COLO668 (cell line): ENCODE data around the gene NT5DC1.
A peak's percentile ranks its signal among the peaks of the same experiment; 100 is the strongest.

ENCODE experiments used
- DNase-seq: peaks from one replicate; lab custom pipeline; 2025; ENCODE audit not compliant: unreplicated experiment; lab: John Stamatoyannopoulos, UW

Gene NT5DC1

GRCh38 chr6:116234689-116235088 is 134.0 kb downstream of the NT5DC1 start:
- DNase-seq: no peak

- no peak for DNase-seq
These were observed 137.4 kb downstream of the NT5DC1 start for GRCh38 chr6:116238083-116238482.

DNA sequence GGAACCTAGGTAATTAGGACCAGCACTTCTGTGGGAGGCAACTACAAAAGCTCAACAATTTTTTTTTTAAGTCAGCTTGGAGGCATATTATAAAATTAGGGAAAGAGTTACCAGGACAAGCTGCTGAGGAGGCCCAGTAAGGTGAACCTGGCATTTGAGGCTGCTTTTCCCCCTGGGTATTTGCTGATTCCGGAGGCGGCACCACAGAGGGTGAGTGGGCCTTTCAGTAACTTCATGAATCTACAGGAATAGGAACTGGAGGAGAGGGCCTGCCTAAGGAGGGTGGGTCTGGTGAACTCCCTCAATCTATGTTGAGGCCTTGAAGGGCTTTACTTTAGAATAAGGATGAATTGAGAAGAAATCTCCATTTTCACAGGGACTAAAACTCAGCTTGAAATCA is 138.6 kb downstream of the NT5DC1 start:
- no peak for DNase-seq

DNA sequence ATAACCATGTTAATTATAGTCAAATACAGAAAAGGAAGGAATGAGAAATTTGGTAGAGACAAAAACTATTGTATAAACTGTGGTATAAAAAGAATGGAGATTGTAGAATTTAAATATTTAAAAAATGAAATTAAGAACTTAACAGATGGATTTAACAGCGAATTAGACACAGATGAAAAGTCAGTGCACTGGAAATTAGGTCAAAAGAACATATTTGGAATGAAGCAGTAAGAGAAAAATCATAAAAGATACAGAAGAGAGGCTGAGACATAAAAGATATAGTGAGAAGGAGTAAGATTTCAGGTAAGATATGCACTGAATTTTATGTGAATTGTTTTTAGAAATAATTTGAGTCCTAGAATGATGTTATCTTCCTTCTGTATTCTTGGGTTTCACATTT is 139.2 kb downstream of the NT5DC1 start:
- no peak for DNase-seq

DNA sequence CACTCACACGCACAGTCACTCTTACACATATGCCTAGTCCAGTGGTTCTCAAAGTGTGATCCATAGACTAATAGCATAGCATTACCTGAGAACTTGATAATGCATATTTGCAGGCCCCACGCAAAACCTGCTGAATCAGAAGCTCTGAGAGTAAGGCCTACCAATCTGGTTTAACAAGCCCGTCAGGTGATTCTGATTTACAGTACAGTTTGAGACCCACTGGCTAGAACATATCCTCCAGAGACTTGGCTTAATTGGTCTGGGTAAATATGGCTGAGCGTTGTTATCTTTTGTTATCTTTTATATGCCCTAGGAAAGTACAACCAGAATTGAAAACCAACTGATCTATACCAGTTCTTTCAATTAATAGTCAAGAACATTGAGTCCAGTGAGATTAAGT is 143.6 kb downstream of the NT5DC1 start:
- DNase-seq: no peak

DNA sequence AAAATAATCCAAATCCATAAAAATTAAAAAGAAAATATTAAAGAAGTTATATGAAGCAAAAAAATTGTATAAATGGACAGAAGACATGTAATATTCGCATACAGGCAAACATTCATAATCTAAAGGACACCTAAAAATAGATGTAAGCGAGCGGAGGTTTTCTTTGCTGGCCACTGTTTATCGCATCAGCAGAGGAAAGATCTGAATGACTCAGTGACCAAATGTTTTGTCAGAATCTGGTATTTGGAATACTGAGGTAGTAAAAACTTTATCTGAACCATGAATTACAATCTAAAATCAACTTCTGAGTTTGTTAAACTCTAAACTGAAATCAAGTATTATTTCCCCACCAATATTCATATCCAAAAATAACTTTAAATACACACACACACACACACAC is 145.4 kb downstream of the NT5DC1 start:
- DNase-seq: no peak

- no peak for DNase-seq
These were observed 146.6 kb downstream of the NT5DC1 start for GRCh38 chr6:116247285-116247684.

DNA sequence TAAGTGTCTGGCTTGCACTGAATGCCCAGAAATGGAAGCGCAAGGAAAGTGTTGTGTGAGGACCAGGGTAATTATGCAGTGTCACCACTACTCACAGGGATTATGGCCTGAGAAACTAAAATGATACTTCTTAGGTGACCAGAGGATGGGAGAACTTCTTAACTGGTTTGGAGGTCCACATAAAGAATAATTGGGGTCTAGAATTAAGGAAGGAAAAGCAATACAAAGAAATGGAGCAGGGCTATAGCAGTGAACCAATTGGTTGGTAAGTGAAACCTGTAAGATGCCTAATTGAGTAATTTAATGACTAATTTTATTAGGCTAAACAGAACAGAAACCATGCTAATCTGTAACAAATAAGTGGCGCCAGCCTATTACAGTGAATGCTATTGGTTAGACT is 147.9 kb downstream of the NT5DC1 start:
- no peak for DNase-seq

DNA sequence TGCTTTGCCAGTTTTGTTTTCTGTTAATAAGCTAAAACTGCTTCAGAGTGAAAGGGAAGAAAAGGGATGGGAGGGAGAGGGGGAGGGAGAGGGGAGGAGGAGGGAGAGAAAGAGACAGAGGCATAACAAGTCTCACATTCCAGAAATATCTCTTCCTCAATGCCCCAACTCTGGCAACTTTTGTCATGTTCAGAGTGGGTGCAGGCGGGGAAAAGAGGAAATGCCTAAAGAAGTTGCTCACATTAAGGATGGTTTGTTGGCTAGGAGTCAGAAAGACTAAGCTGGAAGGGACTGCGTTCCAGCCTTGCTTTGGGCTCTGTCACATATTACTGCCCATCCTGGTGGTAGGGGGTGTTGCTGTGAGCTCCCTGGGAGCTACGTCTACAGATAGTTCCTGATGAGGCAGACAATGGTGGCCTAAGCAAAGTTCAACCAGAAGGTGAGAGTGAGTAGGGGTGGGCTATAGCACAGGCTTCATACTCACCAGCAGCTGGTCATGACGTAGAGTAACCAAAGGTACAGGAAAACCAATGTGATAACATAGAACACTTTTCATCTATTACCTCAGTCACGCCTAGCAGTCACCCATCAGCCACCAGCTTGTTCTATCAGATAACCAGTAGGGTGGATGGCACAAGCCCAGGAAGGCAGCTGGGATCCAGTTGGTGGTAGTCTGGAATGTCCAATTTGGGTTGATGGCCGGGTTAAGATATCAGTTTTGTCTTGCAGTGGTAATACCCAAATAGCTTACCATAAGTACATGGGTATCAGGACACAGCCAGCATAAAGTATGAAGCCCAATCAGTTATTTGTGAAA is 151.1 kb downstream of the NT5DC1 start:
- DNase-seq: no peak

DNA sequence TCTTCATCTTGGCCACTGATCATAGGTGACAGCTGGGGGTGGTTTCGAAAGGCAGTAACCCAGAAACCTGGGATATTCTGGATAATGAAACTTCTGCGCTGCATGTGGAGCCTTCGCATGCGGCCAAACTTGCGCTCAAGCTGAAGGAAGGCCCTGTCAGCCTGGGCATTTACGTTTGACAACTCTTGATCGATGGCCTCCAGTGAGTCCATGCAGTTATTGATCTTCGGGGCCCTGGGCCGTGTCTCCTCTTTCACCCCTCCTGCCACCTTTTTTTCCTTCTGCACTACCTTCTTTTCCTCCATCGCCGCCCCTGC is 152.5 kb downstream of the NT5DC1 start:
- no peak for DNase-seq

DNA sequence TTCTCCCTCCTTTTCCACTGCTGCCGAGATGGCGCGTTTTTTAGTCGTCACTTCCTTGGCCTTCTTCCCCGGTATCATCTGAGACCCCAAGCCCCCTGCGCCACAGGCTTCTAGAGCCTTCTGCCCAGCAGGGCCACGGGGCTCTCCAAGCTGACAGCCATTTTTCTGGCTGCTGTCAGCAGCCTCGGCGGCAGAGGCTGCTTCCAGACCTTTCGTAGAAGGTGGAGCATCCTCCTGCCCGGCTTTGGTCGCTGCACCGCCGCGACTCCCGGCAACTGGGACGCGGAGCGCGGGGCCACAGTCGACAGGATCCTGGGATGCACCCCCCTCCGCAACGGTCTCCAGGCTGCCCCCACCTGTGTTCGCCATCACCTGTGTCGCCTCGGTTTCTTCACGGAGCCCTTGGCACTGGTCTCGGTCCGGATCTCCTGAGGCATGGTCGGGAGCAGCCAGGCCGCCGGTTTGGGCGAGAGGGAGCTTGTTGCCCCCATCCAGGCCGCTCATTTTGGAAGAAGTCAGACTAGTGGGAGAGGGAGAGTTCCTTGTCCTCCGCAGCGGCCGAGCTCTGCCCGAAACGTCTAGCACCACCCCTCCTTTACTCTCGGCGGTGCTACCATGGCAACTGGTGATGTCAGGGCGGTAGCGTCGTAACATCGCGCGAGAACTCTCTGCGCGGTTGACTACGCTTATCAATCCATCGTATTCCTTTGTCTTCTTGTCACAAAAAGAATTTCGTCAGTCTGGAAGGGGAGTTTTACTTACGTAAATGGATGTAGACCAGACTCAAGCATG is 153.0 kb downstream of the NT5DC1 start, which contains the start of gene TSPYL4:
Gene TSPYL4, minus strand, starts transcription at position 571 of the 792 bp plus-strand sequence. Its CDS starts 67 bp downstream, at position 504.
- peak; percentile 92 for DNase-seq

DNA sequence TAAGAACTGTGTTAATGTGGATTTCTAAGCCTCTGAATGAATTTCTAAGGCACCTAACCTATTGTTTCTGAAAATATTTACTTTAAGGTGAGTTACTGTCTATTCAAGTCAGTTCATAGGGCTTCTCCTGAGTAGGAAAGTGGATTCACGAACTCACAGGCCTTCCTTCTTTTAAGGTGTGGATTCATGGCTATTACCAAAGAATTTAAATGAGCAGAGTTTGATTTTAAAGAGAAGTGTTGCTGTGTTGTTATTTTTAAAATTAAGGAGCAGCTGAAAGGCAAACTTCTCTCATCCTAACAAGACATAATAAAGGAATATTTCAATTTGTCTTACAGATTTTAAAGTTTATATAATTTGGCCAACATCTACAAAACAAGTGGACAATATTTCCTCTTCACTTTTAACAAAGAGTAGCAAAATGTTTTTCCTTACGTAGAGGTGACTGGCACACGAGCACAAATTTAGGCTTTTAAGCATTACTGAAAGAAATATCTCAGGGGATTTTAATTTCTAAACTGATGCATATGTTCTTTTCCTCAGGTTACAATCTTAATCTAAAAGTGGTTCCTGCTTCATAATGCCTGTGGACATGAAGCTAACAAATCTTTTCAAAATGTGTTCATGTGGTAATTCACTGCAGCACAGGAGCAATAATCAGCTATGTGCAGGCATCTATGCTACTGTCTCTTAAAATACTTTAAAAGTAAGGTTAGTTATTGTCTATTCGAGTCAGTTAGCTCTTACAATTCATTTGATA is 153.8 kb downstream of the NT5DC1 start:
- no peak for DNase-seq

DNA sequence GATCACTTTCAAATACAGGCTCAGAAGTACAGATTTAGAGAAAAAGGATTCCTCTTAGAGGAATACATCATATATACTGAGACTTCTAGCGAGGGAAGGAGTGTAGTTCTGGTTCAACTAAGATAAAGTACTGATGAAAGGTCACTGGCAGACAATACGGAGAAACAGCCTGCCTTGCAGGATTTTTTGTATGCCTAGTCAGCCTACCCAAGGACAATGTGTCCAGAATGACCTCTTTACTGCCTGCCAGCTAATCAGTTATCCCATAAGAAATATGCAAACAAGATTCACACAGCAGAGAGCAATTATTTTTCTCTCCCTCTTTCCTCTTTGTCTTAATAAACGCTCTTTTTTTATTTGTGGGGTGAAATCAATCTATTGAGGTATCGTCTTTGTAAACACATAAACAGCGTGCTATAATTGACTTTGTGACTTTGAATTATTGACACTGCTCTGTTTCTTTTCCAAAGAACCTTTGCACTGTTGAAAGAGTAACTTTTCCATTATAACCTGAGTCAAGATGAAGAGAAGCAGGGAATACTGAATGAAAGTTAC is 154.7 kb downstream of the NT5DC1 start:
- no peak for DNase-seq

GRCh38 chr6:116256694-116257093 is 156.0 kb downstream of the NT5DC1 start:
- DNase-seq: no peak

DNA sequence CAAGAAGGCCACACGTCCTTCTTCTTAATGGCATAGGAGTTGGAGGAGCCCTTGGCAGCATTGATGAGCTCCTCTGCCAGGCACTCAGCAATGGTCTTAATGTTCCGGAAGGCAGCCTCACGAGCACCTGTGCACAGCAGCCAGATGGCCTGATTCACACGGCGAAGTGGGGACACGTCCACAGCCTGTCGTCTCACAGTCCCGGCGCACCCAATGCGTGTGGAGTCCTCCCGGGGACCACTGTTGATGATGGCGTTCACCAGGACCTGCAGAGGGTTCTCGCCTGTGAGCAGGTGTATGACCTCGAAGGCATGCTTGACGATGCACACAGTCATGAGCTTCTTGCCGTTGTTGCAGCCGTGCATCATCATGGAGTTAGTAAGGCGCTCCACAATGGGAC is 157.9 kb downstream of the NT5DC1 start:
- DNase-seq: no peak

GRCh38 chr6:116263353-116263752 is 162.7 kb downstream of the NT5DC1 start:
- DNase-seq: no peak

- DNase-seq: no peak
These were observed 164.6 kb downstream of the NT5DC1 start for GRCh38 chr6:116265041-116265829.

- DNase-seq: no peak
These were observed 166.2 kb downstream of the NT5DC1 start for GRCh38 chr6:116266803-116267202.

DNA sequence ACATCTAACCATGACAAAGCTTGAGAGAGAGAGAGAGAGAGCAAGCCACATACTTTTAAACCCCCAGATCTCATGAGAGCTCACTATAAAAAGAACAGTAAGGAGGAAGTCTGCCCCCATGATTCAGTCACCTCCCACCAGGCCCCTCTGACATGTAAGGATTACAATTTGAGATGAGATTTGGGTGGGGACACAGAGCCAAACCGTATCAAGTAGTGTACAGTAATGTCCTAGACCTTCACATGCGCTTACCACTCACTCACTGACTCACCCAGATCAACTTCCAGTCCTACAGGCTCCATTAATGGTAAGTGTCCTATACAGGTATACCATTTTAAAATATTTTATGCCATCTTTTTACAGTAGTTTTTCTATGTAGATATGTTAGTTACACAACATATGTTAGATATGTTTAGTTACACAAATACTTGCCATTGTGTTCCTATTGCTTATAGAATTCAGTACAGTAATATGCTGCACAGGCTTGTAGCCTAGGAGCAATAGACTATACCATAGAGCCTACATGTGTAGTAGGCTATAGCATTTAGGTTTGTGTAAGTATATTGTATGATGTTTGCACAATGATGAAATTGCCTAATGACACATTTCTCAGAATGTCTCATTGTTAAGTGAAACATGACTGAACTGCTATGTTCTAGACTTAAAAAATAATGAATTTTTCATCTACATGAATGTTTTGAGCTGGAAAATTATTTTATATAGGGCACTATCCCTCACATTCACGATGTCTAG is 167.4 kb downstream of the NT5DC1 start:
- DNase-seq: no peak
